Activated naive CD8-positive, alpha-beta T cell treated with anti-CD3 and anti-CD28 coated beads for 36 hours (primary cell): ENCODE results near the gene LIN28B. TPM values are rescaled to one million over a fixed set of nuclear protein-coding genes. Genes with fewer than 3 reads are reported as not detected.

Experiments used
- DNase-seq: peaks from one replicate; pipeline ENCODE4 v3.0.0; 2021
- H3K27ac Mint-ChIP-seq: one replicate; pipeline ENCODE4 v1.8.0; 2022; ENCODE audit warnings: mild to moderate bottlenecking, moderate library complexity, mixed read lengths
- H3K27me3 Mint-ChIP-seq: one replicate; pipeline ENCODE4 v1.8.0; 2022; ENCODE audit warnings: mild to moderate bottlenecking, mixed read lengths
- H3K36me3 Mint-ChIP-seq: one replicate; pipeline ENCODE4 v1.8.0; 2021; ENCODE audit warnings: mild to moderate bottlenecking, mixed read lengths
- H3K4me1 Mint-ChIP-seq: one replicate; pipeline ENCODE4 v1.8.0; 2021; ENCODE audit warnings: mixed read lengths
- H3K4me3 Mint-ChIP-seq: one replicate; pipeline ENCODE4 v1.8.0; 2022; ENCODE audit warnings: mild to moderate bottlenecking, moderate library complexity, mixed read lengths
- H3K9me3 Mint-ChIP-seq: one replicate; pipeline ENCODE4 v1.8.0; 2022; ENCODE audit warnings: mixed read lengths
- total RNA-seq, 2 experiments: library from RNA; stranded (reverse); gene quantifications; one replicate each; pipeline ENCODE4 v1.2.3, GENCODE V29; 2021

Gene LIN28B
- total RNA-seq, 2 experiments from 2014 or later, result 0.18 TPM; not detected in 1

DNA sequence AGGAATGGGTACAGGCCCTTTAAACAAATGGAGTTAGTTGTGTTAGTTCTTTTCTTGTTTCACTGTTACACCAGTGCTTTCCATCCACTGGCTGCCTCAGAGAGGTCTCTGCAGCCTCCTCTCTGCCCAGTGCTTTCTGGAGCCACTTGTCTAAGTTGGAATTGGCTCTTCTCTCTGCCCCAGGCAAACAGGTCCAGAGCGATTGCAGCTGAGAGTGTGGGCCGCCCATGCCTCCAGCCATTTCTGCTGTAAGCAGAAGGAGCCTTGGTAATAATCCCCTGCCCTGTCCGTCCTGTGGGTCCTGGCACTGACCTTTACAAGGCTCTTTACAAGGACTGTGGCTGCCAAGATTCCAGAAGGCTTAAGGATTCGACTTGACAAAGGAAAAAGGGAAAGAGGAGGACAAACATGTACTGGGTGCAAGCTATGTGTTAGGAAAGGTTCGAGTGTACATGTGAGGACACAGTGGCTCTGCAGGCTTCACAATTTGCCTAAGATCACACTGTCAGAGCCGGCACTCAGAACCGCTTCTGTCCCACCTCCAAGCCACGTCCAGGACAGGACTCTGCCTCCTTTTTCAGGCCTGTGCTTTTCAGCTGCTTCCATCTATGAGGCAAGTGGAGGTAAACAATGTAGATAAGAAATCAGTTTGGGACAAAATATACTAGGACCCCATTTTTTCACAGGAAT lies 134.4 kb downstream of the LIN28B start:
- Mint-ChIP-seq H3K4me1 (no peaks in the 10 kb centered on the region), H3K27ac (no peak overlapping the region), H3K9me3 (no peaks in the 10 kb centered on the region), H3K27me3 (no peaks in the 10 kb centered on the region), H3K36me3 (no peaks in the 10 kb centered on the region), H3K4me3 (no peak overlapping the region)
- no peak for DNase-seq

GRCh38 chr6:105094133-105094640 lies 137.3 kb downstream of the LIN28B start:
- no peak for DNase-seq
- Mint-ChIP-seq H3K4me1 (no peaks in the 10 kb centered on the region), H3K4me3 (no peak overlapping the region), H3K27ac (no peak overlapping the region), H3K27me3 (no peaks in the 10 kb centered on the region), H3K9me3 (no peaks in the 10 kb centered on the region), H3K36me3 (no peaks in the 10 kb centered on the region)

- H3K27ac Mint-ChIP-seq, result no peak overlapping the region
- H3K4me1 Mint-ChIP-seq, result no peaks in the 10 kb centered on the region
- H3K27me3 Mint-ChIP-seq, result no peaks in the 10 kb centered on the region
- H3K36me3 Mint-ChIP-seq, result no peaks in the 10 kb centered on the region
- H3K4me3 Mint-ChIP-seq, result no peak overlapping the region
- DNase-seq, result no peak
- no peaks in the 10 kb centered on the region for H3K9me3 Mint-ChIP-seq
Measured at GRCh38 chr6:105095139-105095538, 138.2 kb downstream of the LIN28B start.

DNA sequence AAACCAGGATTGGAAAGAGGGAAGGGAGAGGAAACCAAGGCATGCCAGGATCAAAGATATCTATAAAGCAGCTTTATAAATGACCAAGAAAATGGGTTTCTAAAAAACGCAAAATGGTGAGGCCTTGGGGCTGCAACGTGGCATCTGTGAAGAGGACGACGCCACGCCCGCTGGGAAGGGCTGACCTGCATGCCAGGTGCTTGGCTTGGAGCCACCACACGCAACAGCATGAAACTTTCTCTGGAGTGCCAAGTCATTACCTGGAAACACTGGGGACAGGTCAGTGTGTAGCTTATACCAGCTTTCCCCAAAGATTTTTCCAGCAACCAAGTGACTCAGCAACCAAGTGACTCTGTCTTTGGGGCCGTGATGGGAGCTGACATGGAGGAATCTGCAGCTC lies 140.4 kb downstream of the LIN28B start:
- no peak for DNase-seq
- Mint-ChIP-seq H3K27me3 (no peaks in the 10 kb centered on the region), H3K9me3 (no peaks in the 10 kb centered on the region), H3K36me3 (no peaks in the 10 kb centered on the region), H3K27ac (no peak overlapping the region), H3K4me3 (no peak overlapping the region), H3K4me1 (no peaks in the 10 kb centered on the region)

GRCh38 chr6:105099371-105099770 lies 142.5 kb downstream of the LIN28B start:
- no peaks in the 10 kb centered on the region for H3K4me1 Mint-ChIP-seq
- no peaks in the 10 kb centered on the region for H3K9me3 Mint-ChIP-seq
- no peak overlapping the region for H3K4me3 Mint-ChIP-seq
- DNase-seq, result no peak
- no peak overlapping the region for H3K27ac Mint-ChIP-seq
- no peaks in the 10 kb centered on the region for H3K36me3 Mint-ChIP-seq
- H3K27me3 Mint-ChIP-seq, result peaks cover 5% of the 10 kb centered on the region

DNA sequence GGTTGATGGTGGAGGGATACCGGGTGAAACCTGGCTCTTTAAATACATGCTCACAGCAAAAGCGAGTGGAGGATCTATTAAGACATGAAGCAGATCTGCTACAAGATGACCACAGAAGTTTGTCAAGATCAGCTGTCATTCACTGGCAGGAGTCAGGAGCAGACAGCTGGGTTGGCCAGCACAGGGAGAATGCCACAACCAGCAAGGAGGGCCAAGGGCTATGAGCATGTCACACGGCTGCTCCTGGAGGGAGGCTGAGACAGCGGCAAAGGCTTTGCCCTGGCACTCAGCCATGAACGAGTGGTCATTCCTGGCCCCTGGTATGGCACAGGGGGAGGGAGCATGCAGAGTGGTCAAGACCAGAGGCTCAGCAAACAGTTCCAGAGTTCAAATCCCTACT lies 145.3 kb downstream of the LIN28B start:
- Mint-ChIP-seq H3K27me3 (peaks cover 5% of the 10 kb centered on the region), H3K27ac (no peak overlapping the region), H3K36me3 (no peaks in the 10 kb centered on the region), H3K4me1 (no peaks in the 10 kb centered on the region), H3K4me3 (no peak overlapping the region), H3K9me3 (no peaks in the 10 kb centered on the region)
- no peak for DNase-seq

DNA sequence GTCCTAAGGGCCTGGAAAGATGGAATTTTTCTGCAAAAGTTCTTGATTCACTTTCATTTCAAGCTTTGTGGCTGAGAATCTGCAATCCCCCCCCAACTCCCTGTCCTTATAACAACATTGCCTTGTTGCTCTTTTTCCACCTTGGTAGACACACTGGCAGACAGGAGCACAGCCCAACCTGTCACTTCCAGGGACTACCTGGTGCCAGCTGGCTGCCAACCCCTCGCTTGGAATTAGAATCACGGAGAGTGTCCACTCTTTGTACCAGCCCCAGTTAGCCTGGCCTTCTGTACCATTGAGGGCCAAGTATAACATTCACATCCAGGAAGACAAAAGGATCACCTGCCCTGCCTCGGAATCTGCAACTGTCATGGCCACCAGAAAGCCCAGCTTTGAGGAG lies 148.2 kb downstream of the LIN28B start:
- no peaks in the 10 kb centered on the region for H3K9me3 Mint-ChIP-seq
- H3K4me1 Mint-ChIP-seq, result no peaks in the 10 kb centered on the region
- no peaks in the 10 kb centered on the region for H3K36me3 Mint-ChIP-seq
- H3K27me3 Mint-ChIP-seq, result peaks cover 5% of the 10 kb centered on the region
- H3K27ac Mint-ChIP-seq, result no peak overlapping the region
- DNase-seq, result no peak
- H3K4me3 Mint-ChIP-seq, result no peak overlapping the region

DNA sequence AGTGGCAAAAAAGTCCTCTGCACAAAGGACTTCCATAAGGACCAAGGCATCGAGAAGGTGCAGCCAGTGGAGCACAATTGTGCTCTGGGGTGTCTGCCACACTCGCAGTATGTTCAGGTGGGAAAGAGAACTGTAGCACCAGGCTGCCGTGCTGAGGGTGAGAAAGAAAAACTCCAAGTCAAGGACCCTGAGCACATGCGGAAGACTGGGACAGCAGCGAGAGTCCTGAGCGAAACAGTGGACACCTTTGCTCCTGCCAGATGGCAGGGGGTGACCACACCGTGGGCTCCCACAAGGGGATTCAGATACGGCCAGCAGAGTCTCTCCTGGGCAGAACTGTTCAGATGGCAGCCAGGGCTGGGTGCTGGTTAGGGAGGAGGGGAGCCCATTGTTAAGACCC lies 149.4 kb downstream of the LIN28B start:
- H3K4me1 Mint-ChIP-seq, result no peaks in the 10 kb centered on the region
- no peak for DNase-seq
- peaks cover 5% of the 10 kb centered on the region for H3K27me3 Mint-ChIP-seq
- H3K9me3 Mint-ChIP-seq, result no peaks in the 10 kb centered on the region
- no peak overlapping the region for H3K27ac Mint-ChIP-seq
- no peaks in the 10 kb centered on the region for H3K36me3 Mint-ChIP-seq
- no peak overlapping the region for H3K4me3 Mint-ChIP-seq

GRCh38 chr6:105107207-105107606 lies 150.3 kb downstream of the LIN28B start:
- DNase-seq, result no peak
- Mint-ChIP-seq H3K4me3 (no peak overlapping the region), H3K4me1 (no peaks in the 10 kb centered on the region), H3K36me3 (no peaks in the 10 kb centered on the region), H3K27ac (no peak overlapping the region), H3K27me3 (peaks cover 9% of the 10 kb centered on the region), H3K9me3 (no peaks in the 10 kb centered on the region)

GRCh38 chr6:105108631-105109262 lies 151.8 kb downstream of the LIN28B start:
- Mint-ChIP-seq H3K4me1 (no peaks in the 10 kb centered on the region), H3K4me3 (no peak overlapping the region), H3K27ac (no peak overlapping the region), H3K27me3 (peaks cover 14% of the 10 kb centered on the region), H3K36me3 (no peaks in the 10 kb centered on the region), H3K9me3 (no peaks in the 10 kb centered on the region)
- no peak for DNase-seq

DNA sequence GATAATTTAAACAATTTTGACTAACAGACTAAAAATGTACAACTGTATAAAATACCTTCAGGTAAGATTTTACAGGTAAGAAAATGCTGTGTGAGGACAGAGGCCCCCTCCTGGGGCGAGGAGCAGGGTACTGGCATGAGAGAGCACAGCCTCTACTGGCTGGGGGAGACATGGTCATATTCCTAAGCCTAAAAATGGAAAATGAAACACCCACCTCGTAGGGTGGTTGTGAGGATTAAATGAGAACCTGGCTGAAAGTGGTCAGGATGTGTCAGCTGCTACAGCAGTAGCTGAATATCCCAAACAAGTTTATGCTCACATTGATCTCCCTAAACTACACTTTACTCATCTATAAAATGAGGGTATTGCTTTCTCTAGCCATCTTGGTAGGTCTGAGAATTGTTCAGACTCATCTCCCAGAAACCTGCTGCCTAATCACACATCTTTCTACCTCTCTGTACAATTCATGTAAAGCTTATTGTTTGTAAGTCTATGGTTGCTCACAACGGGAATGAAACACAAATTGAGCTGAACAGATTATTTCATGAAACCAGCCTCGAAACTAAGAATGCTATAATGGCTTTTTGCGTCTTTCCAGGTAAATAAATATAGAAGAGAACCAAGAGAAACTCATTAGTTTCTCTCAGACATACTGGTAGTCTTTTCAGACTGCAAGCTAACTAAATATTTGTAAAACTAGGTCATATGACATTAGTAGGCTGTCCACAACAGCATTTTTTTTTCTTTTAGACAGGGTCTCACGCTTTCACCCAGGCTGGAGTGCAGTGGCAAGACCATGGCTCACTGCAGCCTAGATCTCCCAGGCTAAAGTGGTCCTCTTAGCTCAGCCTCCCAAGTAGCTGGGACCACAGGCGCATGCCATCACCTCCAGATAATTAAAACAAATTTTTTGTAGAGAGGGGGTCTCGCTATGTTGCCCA lies 153.3 kb downstream of the LIN28B start:
- no peaks in the 10 kb centered on the region for H3K4me1 Mint-ChIP-seq
- H3K9me3 Mint-ChIP-seq, result no peaks in the 10 kb centered on the region
- no peaks in the 10 kb centered on the region for H3K36me3 Mint-ChIP-seq
- no peak overlapping the region for H3K27ac Mint-ChIP-seq
- no peak overlapping the region for H3K4me3 Mint-ChIP-seq
- DNase-seq, result no peak
- H3K27me3 Mint-ChIP-seq, result peaks cover 13% of the 10 kb centered on the region

- peaks cover 13% of the 10 kb centered on the region for H3K27me3 Mint-ChIP-seq
- H3K27ac Mint-ChIP-seq, result no peak overlapping the region
- H3K4me1 Mint-ChIP-seq, result no peaks in the 10 kb centered on the region
- H3K36me3 Mint-ChIP-seq, result no peaks in the 10 kb centered on the region
- no peak overlapping the region for H3K4me3 Mint-ChIP-seq
- H3K9me3 Mint-ChIP-seq, result no peaks in the 10 kb centered on the region
- no peak for DNase-seq
Measured at GRCh38 chr6:105111105-105111504, 154.2 kb downstream of the LIN28B start.

- Mint-ChIP-seq H3K9me3 (no peaks in the 10 kb centered on the region), H3K27me3 (peaks cover 13% of the 10 kb centered on the region), H3K4me3 (no peak overlapping the region), H3K36me3 (no peaks in the 10 kb centered on the region), H3K27ac (no peak overlapping the region), H3K4me1 (no peaks in the 10 kb centered on the region)
- no peak for DNase-seq
Measured at GRCh38 chr6:105111871-105112270, 155.0 kb downstream of the LIN28B start.

DNA sequence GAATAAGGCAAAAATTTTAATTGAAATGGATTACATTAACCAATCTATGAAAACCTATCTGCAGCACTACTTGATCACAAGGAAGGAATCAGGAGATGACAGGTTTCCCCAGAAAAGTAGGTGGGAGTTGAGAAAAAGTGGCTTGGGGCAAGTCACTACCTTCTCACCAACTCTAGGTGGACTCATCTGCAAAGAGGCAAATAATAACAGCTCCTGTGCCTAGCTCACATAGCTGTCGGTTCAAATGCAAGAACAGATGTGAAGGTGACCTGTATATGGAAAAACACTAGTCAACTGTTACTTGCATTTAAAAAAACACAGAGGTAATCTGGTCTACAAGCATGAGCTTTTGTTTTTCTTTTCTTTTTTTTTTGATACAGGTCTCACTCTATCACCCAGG lies 155.7 kb downstream of the LIN28B start:
- H3K27me3 Mint-ChIP-seq, result peaks cover 19% of the 10 kb centered on the region
- no peaks in the 10 kb centered on the region for H3K9me3 Mint-ChIP-seq
- no peak overlapping the region for H3K27ac Mint-ChIP-seq
- no peak overlapping the region for H3K4me3 Mint-ChIP-seq
- DNase-seq, result no peak
- H3K36me3 Mint-ChIP-seq, result no peaks in the 10 kb centered on the region
- H3K4me1 Mint-ChIP-seq, result no peaks in the 10 kb centered on the region

GRCh38 chr6:105113422-105113821 lies 156.5 kb downstream of the LIN28B start:
- no peaks in the 10 kb centered on the region for H3K4me1 Mint-ChIP-seq
- no peaks in the 10 kb centered on the region for H3K9me3 Mint-ChIP-seq
- H3K36me3 Mint-ChIP-seq, result no peaks in the 10 kb centered on the region
- H3K27ac Mint-ChIP-seq, result no peak overlapping the region
- peaks cover 25% of the 10 kb centered on the region for H3K27me3 Mint-ChIP-seq
- H3K4me3 Mint-ChIP-seq, result no peak overlapping the region
- DNase-seq, result no peak
